ENCODE measurements around the gene EYS.

DNA sequence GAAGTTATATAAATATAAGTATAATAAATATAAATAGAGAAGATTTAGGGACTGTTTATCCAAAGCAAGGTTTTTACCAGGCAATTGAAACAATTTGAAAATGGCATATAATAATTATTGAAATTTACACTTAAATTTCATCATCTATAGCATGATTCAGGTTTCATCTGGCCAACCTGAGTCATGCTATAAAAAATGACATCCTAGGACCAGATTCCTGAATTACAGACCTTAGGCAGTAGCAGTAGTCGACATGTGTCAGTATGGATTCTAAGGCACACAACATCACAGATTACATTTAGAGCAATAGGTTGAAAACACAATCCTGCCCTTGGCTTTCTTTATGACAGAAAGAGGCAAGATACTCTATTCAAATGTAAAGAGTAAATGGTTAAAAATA is 1479.2 kb downstream of the EYS start:
- TF ChIP-seq, protein P1, sequence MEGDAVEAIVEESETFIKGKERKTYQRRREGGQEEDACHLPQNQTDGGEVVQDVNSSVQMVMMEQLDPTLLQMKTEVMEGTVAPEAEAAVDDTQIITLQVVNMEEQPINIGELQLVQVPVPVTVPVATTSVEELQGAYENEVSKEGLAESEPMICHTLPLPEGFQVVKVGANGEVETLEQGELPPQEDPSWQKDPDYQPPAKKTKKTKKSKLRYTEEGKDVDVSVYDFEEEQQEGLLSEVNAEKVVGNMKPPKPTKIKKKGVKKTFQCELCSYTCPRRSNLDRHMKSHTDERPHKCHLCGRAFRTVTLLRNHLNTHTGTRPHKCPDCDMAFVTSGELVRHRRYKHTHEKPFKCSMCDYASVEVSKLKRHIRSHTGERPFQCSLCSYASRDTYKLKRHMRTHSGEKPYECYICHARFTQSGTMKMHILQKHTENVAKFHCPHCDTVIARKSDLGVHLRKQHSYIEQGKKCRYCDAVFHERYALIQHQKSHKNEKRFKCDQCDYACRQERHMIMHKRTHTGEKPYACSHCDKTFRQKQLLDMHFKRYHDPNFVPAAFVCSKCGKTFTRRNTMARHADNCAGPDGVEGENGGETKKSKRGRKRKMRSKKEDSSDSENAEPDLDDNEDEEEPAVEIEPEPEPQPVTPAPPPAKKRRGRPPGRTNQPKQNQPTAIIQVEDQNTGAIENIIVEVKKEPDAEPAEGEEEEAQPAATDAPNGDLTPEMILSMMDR (IDR thresholded peaks at IDR 0.05), result no peak
- TF ChIP-seq POLR2AphosphoS5 (IDR thresholded peaks at IDR 0.05), result no peak
- TF ChIP-seq POLR2A (IDR thresholded peaks at IDR 0.05), result no peak
